A673 (cell line): Measurements from ENCODE around the gene CCDC40. TPM values are rescaled to one million over a fixed set of nuclear protein-coding genes. Genes with fewer than 3 reads are reported as not detected.

ENCODE experiments used
- BruUV-seq: library from RNA; stranded (reverse); fragments of 400-500 nt; replicated peaks from 2 replicates; lab custom pipeline; 2021; lab: Mats Ljungman, UMichigan
- CTCF ChIA-PET: fragments of 300-600 bp; sonication (Branson Sonifier 250); formaldehyde crosslinking; loops from one replicate; lab custom pipeline; 2022; ENCODE audit warnings: antibody characterized with exemption; lab: Charles Lee
- POLR2A ChIA-PET: fragments of 300-600 bp; sonication (Branson Sonifier 250); formaldehyde crosslinking; loops from one replicate; lab custom pipeline; 2022; ENCODE audit warnings: antibody characterized with exemption; ENCODE audit not compliant: low non-redundant PET; lab: Charles Lee
- DNase-seq: peaks from one replicate; pipeline ENCODE4 v3.0.0-alpha.2; 2015; ENCODE audit warnings: low spot score
- H3K27ac ChIP-seq: fragments of 200-600 bp; sonication (generic); 2 replicates; pipeline ENCODE4 v1.5.1; 2016; ENCODE audit warnings: mixed run types, low read depth, mild to moderate bottlenecking, mixed read lengths, antibody characterized with exemption, low read length; ENCODE audit not compliant: poor library complexity, severe bottlenecking
- H3K27me3 ChIP-seq: fragments of 200-600 bp; sonication (generic); replicated peaks from 2 replicates; pipeline ENCODE4 v1.6.1; 2017; ENCODE audit warnings: mixed run types, low read depth, mild to moderate bottlenecking, mixed read lengths, antibody characterized with exemption, low read length; ENCODE audit not compliant: insufficient read depth, poor library complexity
- H3K36me3 ChIP-seq: fragments of 200-600 bp; sonication (generic); 2 replicates; pipeline ENCODE4 v1.6.1; 2016; ENCODE audit warnings: mixed run types, mild to moderate bottlenecking, mixed read lengths, antibody characterized with exemption, low read length; ENCODE audit not compliant: insufficient read depth, poor library complexity, severe bottlenecking
- H3K4me1 ChIP-seq: fragments of 200-600 bp; sonication (generic); 2 replicates; pipeline ENCODE4 v1.6.1; 2017; ENCODE audit warnings: mixed run types, mild to moderate bottlenecking, mixed read lengths, antibody characterized with exemption, low read length; ENCODE audit not compliant: insufficient read depth, poor library complexity, severe bottlenecking
- H3K4me3 ChIP-seq: fragments of 200-600 bp; sonication (generic); 2 replicates; pipeline ENCODE4 v1.5.1; 2016; ENCODE audit warnings: low read depth, mixed run types, mild to moderate bottlenecking, mixed read lengths, low read length; ENCODE audit not compliant: poor library complexity, severe bottlenecking
- H3K9me3 ChIP-seq: fragments of 200-600 bp; sonication (generic); 2 replicates; pipeline ENCODE4 v1.6.1; 2016; ENCODE audit warnings: mixed run types, low read depth, mild to moderate bottlenecking, mixed read lengths, antibody characterized with exemption, low read length; ENCODE audit not compliant: poor library complexity, severe bottlenecking
- EZH2 ChIP-seq: fragments of 200-600 bp; sonication (generic); IDR thresholded peaks from 2 replicates; pipeline ENCODE4 v1.6.1; 2017; ENCODE audit warnings: borderline replicate concordance, low read depth, mild to moderate bottlenecking, mixed read lengths, antibody characterized with exemption, low read length; ENCODE audit not compliant: poor library complexity, severe bottlenecking
- intact Hi-C: fragments of 100-400 bp; cut with micrococcal nuclease; formaldehyde crosslinking; loops from one replicate; pipeline ENCODE4 v1.10.0; 2022; ENCODE audit not compliant: unreplicated experiment
- total RNA-seq: library from RNA; stranded (reverse); gene quantifications from 2 replicates; pipeline ENCODE4 v1.2.3, GENCODE V29; 2021
- TF ChIP-seq, protein P1 (sequence below): fragments of 300-800, 200-600 bp; sonication (generic); conservative IDR thresholded peaks from 2 replicates; pipeline ENCODE4 v1.5.1; 2017; ENCODE audit warnings: low read depth, mild to moderate bottlenecking, antibody characterized with exemption, low read length, moderate library complexity, mixed read lengths

The CCDC40 gene
- total RNA-seq, 1 experiment from 2014 or later, result 3.5 TPM

DNA sequence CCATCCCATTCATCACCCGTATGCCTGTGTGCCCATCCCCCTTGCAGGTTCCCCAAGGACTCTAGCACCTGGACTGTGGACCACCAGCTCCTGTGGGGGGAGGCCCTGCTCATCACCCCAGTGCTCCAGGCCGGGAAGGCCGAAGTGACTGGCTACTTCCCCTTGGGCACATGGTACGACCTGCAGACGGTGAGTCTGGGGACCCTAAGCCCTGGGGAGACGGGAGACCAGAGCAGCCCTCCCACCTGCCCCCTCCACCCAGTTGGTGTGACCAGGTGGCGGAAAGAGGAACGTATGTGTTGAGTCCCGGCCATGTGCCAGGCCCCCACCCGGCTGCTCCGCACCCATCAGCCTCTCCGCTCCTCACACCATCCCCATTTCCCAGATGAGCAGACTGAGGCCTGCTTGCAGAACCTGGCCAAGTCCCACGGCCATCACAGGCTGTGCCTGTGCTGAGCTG lies 80.5 kb downstream of the CCDC40 start:
- POLR2A ChIA-PET, result no interaction called here
- H3K4me1 ChIP-seq, result no peaks in the 10 kb centered on the region
- H3K36me3 ChIP-seq, result no peaks in the 10 kb centered on the region
- CTCF ChIA-PET, result no interaction called here
- no TSS peak for BruUV-seq
- H3K27me3 ChIP-seq, result no peaks in the 10 kb centered on the region
- no peaks in the 10 kb centered on the region for H3K9me3 ChIP-seq
- H3K4me3 ChIP-seq, result no peak overlapping the region
- H3K27ac ChIP-seq, result no peak overlapping the region
- TF ChIP-seq, protein P1, sequence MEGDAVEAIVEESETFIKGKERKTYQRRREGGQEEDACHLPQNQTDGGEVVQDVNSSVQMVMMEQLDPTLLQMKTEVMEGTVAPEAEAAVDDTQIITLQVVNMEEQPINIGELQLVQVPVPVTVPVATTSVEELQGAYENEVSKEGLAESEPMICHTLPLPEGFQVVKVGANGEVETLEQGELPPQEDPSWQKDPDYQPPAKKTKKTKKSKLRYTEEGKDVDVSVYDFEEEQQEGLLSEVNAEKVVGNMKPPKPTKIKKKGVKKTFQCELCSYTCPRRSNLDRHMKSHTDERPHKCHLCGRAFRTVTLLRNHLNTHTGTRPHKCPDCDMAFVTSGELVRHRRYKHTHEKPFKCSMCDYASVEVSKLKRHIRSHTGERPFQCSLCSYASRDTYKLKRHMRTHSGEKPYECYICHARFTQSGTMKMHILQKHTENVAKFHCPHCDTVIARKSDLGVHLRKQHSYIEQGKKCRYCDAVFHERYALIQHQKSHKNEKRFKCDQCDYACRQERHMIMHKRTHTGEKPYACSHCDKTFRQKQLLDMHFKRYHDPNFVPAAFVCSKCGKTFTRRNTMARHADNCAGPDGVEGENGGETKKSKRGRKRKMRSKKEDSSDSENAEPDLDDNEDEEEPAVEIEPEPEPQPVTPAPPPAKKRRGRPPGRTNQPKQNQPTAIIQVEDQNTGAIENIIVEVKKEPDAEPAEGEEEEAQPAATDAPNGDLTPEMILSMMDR, result no peak
- no peak for TF ChIP-seq EZH2
- intact Hi-C loops, result no loop called here
- no peak for DNase-seq

DNA sequence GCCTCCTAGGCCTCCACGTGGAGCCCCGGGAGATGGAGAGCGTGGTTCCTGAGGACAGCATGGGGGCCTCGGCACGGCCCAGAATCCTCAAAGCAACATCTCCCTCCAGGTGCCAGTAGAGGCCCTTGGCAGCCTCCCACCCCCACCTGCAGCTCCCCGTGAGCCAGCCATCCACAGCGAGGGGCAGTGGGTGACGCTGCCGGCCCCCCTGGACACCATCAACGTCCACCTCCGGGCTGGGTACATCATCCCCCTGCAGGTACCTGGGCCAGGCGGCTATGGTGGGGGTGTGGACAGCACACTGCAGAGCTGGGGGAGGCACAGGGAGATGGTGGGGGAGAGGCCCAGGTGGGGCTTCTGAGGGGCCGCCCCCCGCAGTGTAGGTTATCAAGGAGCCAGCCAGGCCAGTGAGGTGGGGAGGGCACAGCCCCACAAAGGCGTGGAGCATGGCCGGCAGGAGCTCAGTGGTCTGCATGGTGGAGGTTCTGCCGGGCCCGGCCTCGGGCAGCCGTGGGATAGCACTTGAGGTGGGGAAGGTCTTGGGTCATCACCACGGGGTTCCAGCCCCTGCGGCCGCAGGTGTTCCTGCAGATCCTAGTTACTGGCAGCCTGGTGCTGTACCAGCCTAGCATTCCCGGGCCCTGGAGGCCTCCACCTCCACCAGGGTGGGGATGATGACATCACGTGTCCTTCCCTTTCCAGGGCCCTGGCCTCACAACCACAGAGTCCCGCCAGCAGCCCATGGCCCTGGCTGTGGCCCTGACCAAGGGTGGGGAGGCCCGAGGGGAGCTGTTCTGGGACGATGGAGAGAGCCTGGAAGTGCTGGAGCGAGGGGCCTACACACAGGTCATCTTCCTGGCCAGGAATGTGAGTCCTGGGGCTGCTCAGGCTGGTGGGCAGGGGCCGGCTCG lies 81.3 kb downstream of the CCDC40 start:
- ChIA-PET CTCF (no interaction called here), POLR2A (interaction anchor here (0.7 kb wide), 1 partner anchor 573 kb away, joined by 3 read pairs; no protein-coding TSS in a partner anchor)
- TF ChIP-seq EZH2, result no peak
- TF ChIP-seq, protein P1, result no peak
- Histone ChIP-seq H3K27me3 (no peaks in the 10 kb centered on the region), H3K4me1 (no peaks in the 10 kb centered on the region), H3K27ac (no peak overlapping the region), H3K36me3 (no peaks in the 10 kb centered on the region), H3K9me3 (no peaks in the 10 kb centered on the region), H3K4me3 (no peak overlapping the region)
- intact Hi-C loops, result no loop called here
- no peak for DNase-seq
- BruUV-seq, result no TSS peak

DNA sequence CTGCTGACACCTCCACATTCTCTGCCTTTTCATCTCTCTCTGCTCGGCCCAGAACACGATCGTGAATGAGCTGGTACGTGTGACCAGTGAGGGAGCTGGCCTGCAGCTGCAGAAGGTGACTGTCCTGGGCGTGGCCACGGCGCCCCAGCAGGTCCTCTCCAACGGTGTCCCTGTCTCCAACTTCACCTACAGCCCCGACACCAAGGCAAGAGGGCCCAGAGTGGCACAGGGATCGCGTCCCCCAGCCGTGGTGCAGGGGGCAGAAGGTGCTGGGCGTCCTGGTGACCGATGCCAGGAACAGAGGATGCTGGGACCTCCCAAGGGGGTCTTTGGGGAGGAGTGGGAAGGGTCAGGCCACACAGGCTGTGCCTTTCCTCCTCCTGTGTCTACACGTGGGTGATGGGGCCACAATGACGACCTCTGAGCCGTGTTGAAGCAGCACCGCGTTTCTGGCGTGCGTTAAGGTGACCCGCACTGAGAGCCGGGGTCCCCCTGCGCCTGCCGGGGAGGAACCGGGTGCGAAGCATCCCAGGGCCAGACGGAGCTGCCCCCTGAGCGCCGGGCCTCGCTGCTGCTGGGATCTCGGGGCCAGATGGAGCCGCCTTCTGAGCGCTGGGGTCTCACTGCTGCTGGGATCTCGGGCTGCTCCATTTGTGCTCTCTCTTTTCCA lies 82.3 kb downstream of the CCDC40 start:
- H3K27ac ChIP-seq, result no peak overlapping the region
- BruUV-seq, result no TSS peak
- no peaks in the 10 kb centered on the region for H3K36me3 ChIP-seq
- ChIA-PET CTCF (interaction anchor here (1.4 kb wide), 1 partner anchor 17 kb away, joined by 4 read pairs; the partner anchor contains the start of gene GAA), POLR2A (interaction anchor here (0.6 kb wide), 1 partner anchor 377 kb away, joined by 4 read pairs; no protein-coding TSS in a partner anchor)
- TF ChIP-seq, protein P1, result no peak
- TF ChIP-seq EZH2, result no peak
- H3K9me3 ChIP-seq, result no peaks in the 10 kb centered on the region
- DNase-seq, result no peak
- no peaks in the 10 kb centered on the region for H3K27me3 ChIP-seq
- H3K4me3 ChIP-seq, result no peak overlapping the region
- intact Hi-C loops, result no loop called here
- no peaks in the 10 kb centered on the region for H3K4me1 ChIP-seq
